NT2/D1 (cell line): ENCODE data around the gene ATXN1.
"Not testable (repeated sequence)": the region's sequence is repeated elsewhere in the genome, so short reads cannot be mapped to it uniquely, and the experiment has no call there.

ENCODE experiments used
- DNase-seq: peaks from one replicate; pipeline ENCODE4 v3.0.0-alpha.2; 2011; ENCODE audit warnings: low read depth, low spot score
- H3K27me3 ChIP-seq: 2 replicates; pipeline ENCODE4 v1.6.0; 2011; ENCODE audit warnings: mild to moderate bottlenecking; ENCODE audit not compliant: insufficient read length, insufficient read depth
- H3K36me3 ChIP-seq: 2 replicates; pipeline ENCODE4 v1.6.1; 2011; ENCODE audit warnings: mild to moderate bottlenecking, low read length, mixed read lengths; ENCODE audit not compliant: insufficient read depth, insufficient read length
- H3K4me1 ChIP-seq: 2 replicates; pipeline ENCODE4 v1.5.1; 2011; ENCODE audit not compliant: insufficient read depth, insufficient read length
- H3K4me3 ChIP-seq: 2 replicates; pipeline ENCODE4 v1.5.1; 2011; ENCODE audit warnings: low read depth; ENCODE audit not compliant: insufficient read length
- H3K9ac ChIP-seq: 2 replicates; pipeline ENCODE4 v1.6.0; 2011; ENCODE audit warnings: low read depth; ENCODE audit not compliant: insufficient read length
- H3K9me3 ChIP-seq: 2 replicates; pipeline ENCODE4 v1.5.1; 2011; ENCODE audit warnings: mild to moderate bottlenecking, low read length; ENCODE audit not compliant: insufficient read depth
- SUZ12 ChIP-seq: IDR thresholded peaks from 2 replicates; pipeline ENCODE4 v1.6.1; 2011; ENCODE audit not compliant: insufficient read length, insufficient read depth; ENCODE audit errors: extremely low read depth
- YY1 ChIP-seq: IDR thresholded peaks from 2 replicates; pipeline ENCODE4 v1.6.1; 2011; ENCODE audit not compliant: insufficient read length, insufficient read depth
- ZNF274 ChIP-seq: IDR thresholded peaks from 2 replicates; pipeline ENCODE4 v1.6.1; 2011; ENCODE audit warnings: mild to moderate bottlenecking, low read depth, low read length

Gene ATXN1

DNA sequence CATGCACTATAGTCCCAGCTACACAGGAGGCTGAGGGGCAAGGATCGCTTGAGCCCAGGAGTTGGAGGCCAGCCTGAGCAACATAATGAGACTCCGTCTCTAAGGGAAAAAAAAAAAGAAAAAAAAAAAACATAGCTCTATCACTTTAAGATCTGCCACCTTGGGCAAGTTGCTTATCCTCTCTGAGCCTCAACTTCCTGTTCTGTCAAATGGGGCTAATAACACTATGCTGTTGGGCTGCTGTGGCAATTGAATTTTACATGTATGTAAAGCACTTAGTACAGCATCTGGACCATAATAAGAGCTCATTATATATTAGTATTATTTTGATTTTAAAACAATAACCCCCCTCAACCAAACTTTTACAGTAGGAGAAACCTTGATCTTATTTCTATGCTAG is 141.5 kb downstream of the ATXN1 start:
- Histone ChIP-seq H3K9me3 (no peaks in the 10 kb centered on the region), H3K4me3 (no peak overlapping the region), H3K4me1 (no peaks in the 10 kb centered on the region), H3K36me3 (no peaks in the 10 kb centered on the region), H3K9ac (no peak overlapping the region), H3K27me3 (no peaks in the 10 kb centered on the region)
- TF ChIP-seq SUZ12: no peak
- no peak for TF ChIP-seq YY1
- TF ChIP-seq ZNF274: no peak
- no peak for DNase-seq

DNA sequence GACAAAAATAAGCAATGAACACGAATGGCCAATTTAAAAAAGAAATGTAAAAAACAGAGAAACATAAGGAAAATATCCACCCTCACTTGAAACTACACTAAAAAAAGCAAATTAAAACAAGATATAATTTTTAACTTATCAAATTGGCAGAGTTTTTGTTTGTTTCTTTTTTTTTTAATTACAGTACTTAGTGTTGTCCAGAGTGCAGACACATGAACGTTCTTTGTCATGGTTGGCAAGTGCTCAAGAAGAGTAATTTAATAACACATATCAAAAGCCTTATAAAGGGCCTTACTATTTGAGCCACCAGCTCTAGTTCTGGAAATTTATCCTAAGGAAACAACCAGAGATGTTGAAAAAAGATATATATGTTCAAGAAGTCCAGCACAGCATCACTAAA is 142.3 kb downstream of the ATXN1 start:
- H3K27me3 ChIP-seq: no peaks in the 10 kb centered on the region
- no peak for DNase-seq
- TF ChIP-seq YY1: no peak
- TF ChIP-seq ZNF274: no peak
- no peak for TF ChIP-seq SUZ12
- H3K4me1 ChIP-seq: no peaks in the 10 kb centered on the region
- H3K4me3 ChIP-seq: no peak overlapping the region
- H3K36me3 ChIP-seq: no peaks in the 10 kb centered on the region
- H3K9ac ChIP-seq: no peak overlapping the region
- no peaks in the 10 kb centered on the region for H3K9me3 ChIP-seq

DNA sequence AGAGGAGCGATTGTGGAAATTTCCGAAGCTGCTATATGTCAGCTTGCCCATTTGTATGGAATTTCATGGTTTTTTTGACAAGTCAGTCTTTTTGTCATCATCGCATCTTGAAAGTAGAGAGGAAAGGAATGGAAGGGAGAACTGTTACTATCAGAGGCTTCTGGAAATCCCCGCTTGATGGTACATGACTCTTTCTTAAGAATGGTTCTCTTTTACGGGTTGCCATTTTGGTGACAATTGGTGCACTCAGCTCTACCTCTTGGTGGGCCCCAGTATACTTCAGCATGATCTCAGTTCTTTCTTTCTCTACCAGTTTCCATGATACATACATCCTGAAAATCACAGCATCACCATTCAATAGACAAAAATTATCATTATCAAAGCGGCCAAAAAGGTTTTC is 146.0 kb downstream of the ATXN1 start:
- DNase-seq, H3K9ac ChIP-seq, H3K4me3 ChIP-seq, H3K36me3 ChIP-seq, H3K27me3 ChIP-seq, H3K9me3 ChIP-seq, H3K4me1 ChIP-seq: not testable (repeated sequence)

DNA sequence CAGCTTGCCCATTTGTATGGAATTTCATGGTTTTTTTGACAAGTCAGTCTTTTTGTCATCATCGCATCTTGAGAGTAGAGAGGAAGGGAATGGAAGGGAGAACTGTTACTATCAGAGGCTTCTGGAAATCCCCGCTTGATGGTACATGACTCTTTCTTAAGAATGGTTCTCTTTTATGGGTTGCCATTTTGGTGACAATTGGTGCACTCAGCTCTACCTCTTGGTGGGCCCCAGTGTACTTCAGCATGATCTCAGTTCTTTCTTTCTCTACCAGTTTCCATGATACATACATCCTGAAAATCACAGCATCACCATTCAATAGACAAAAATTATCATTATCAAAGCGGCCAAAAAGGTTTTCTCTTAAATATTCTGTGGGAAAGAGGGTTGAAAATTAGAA is 147.1 kb downstream of the ATXN1 start:
- not testable (repeated sequence) for H3K9ac ChIP-seq, H3K4me3 ChIP-seq, H3K9me3 ChIP-seq, H3K27me3 ChIP-seq, H3K4me1 ChIP-seq, H3K36me3 ChIP-seq, DNase-seq

DNA sequence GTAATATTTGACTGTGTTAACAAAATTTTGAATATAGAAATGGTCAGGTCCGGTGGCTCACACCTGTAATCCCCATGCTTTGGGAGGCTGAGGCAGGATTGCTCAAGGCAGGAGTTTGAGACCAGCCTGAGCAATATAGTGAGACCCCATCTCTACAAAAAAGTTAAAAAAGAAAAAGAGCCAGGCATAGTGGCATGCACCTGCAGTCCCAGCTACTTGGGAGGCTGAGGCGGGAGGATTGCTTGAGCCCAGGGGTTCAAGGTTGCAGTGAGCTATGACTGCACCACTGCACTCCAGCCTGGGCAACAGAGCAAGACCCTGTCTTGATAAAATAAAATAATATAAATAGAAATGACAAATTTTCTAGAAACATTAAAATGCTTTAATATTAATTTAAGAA is 147.8 kb downstream of the ATXN1 start:
- not testable (repeated sequence) for H3K4me3 ChIP-seq, H3K27me3 ChIP-seq, H3K36me3 ChIP-seq, H3K9ac ChIP-seq, H3K9me3 ChIP-seq, DNase-seq, H3K4me1 ChIP-seq

DNA sequence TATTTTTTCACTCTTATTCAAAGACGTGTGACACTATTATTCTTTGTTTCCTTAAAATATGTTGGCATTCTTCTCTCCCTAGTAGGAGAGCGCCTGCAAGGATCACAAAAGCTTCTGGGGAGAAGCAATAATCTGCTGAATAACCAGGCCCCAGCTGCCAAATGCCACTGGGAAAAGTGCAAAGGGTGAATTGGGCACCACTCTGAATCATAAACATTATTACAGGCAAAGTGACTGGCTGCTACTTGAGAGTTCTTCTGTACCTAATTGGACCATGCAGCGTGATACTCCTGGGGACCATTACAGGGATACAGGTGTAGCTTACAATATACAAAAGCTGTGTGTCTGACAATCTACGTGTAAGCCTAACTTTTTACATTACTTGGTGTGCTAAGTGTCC is 152.8 kb downstream of the ATXN1 start:
- no peak overlapping the region for H3K9ac ChIP-seq
- no peaks in the 10 kb centered on the region for H3K27me3 ChIP-seq
- H3K36me3 ChIP-seq: no peaks in the 10 kb centered on the region
- DNase-seq: no peak
- TF ChIP-seq YY1: no peak
- no peak for TF ChIP-seq ZNF274
- no peak for TF ChIP-seq SUZ12
- no peaks in the 10 kb centered on the region for H3K4me1 ChIP-seq
- H3K9me3 ChIP-seq: no peaks in the 10 kb centered on the region
- no peak overlapping the region for H3K4me3 ChIP-seq

DNA sequence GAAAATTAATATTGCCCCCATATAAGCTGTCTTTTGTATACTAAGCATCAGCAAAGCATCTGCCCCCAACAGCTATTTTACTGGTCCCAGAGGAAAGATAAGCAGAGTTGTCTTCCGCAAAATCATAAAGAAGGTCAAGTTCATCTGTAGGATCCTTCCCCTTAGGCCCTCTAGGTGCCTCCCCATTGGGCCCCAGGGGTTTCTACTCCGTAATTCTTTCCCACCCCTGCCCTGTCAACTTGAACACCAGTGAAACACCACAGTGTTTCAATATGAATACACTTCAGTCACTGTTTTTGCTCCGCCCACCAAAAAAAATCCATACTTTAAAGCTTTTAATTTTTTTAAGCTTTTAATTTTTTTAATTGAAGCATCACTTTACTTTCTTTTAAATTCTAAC is 159.2 kb downstream of the ATXN1 start:
- Histone ChIP-seq H3K27me3 (no peaks in the 10 kb centered on the region), H3K36me3 (no peaks in the 10 kb centered on the region), H3K9ac (no peak overlapping the region), H3K4me3 (no peak overlapping the region), H3K4me1 (no peaks in the 10 kb centered on the region), H3K9me3 (no peaks in the 10 kb centered on the region)
- TF ChIP-seq YY1 (no peak), ZNF274 (no peak), SUZ12 (no peak)
- DNase-seq: no peak

DNA sequence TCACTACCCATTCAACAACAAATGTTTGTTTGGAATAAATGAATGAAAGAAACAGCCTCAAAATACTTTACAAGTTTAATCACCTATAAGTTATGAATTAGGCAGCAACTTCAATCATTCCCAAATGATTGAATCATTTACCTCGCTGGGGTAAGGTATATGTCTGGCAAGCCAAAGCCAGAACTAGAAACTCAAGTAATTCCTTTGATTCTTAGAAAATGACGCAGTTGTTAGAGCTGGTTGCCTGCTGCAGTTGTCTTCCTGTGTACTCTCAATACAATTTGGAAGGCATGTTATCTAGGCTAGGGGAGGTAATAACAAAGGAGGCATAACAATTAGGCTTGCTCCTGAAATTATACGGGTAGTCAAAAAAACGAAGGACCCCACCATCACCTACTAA is 160.6 kb downstream of the ATXN1 start:
- no peaks in the 10 kb centered on the region for H3K4me1 ChIP-seq
- H3K36me3 ChIP-seq: no peaks in the 10 kb centered on the region
- no peak for TF ChIP-seq ZNF274
- TF ChIP-seq SUZ12: no peak

DNA sequence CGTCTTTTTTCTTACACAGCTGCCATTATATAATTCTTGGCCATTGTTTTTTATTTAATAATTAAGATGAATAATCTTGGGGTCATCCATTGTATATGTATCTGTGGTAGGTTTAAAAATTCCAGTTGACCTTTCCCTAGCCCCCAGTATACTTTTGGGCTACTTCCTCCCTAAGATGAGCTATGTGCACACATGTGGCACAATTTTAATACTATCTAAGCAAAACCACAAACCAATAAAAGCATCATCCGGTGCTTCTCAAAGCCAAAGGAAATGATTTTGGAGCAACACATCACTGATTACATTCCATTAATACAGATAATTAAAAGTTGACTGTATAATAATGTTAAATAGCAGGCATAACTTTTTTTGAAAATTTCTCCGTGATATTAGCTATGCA is 161.2 kb downstream of the ATXN1 start:
- Histone ChIP-seq H3K4me3 (no peak overlapping the region), H3K9ac (no peak overlapping the region), H3K9me3 (no peaks in the 10 kb centered on the region), H3K4me1 (no peaks in the 10 kb centered on the region), H3K36me3 (no peaks in the 10 kb centered on the region), H3K27me3 (no peaks in the 10 kb centered on the region)
- no peak for DNase-seq
- no peak for TF ChIP-seq SUZ12
- no peak for TF ChIP-seq ZNF274
- TF ChIP-seq YY1: no peak

More for the DNA sequence above, 160.6 kb downstream of the ATXN1 start:
- Histone ChIP-seq H3K27me3 (no peaks in the 10 kb centered on the region), H3K9ac (no peak overlapping the region), H3K9me3 (no peaks in the 10 kb centered on the region), H3K4me3 (no peak overlapping the region)
- no peak for DNase-seq
